SKM-1 treated with dmso at 0.1 percent for 144 hours (cell line): ENCODE data around the gene MIX23.

Experiments
- DNase-seq: peaks from one replicate; lab custom pipeline; 2025; ENCODE audit not compliant: unreplicated experiment; lab: John Stamatoyannopoulos, UW

The MIX23 gene

DNA sequence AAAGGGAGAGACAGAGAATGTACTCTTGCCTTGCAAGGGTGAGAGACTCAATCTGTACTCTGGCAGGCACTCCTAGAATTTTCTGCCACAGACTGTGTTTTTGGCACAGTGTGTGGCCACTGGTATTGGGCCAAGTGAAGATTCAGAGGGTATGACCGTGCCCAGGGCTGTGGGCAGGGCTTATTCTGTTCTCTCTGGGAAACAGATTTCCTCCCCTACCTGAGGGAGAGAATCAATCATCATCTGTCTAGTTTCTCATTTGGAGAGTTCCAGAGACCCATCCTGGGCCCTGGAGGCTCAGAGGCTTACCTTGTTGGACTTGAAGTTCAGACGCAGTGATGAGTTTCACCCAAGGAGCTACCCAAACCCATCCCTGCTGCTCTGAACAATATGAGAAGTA, 29.8 kb downstream of the MIX23 start:
- DNase-seq = no peak

DNA sequence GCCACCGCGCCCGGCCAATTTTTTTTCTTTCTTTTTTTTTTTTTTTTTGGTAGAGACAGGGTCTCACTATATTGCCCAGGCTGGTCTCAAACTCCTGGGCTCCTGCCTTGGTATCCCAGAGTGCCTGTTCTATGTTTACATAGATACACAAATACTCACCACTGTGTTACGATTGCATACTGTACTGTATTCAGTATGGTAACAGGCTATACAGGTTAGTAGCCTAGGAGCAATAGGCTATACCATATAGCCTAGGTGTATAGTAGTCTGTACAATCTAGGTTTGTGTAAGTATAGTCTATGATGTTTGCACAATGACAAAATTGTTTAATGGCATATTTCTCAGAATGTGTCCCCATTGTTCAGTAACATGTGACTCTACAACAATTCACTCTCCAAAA, 31.4 kb downstream of the MIX23 start:
- no peak for DNase-seq

DNA sequence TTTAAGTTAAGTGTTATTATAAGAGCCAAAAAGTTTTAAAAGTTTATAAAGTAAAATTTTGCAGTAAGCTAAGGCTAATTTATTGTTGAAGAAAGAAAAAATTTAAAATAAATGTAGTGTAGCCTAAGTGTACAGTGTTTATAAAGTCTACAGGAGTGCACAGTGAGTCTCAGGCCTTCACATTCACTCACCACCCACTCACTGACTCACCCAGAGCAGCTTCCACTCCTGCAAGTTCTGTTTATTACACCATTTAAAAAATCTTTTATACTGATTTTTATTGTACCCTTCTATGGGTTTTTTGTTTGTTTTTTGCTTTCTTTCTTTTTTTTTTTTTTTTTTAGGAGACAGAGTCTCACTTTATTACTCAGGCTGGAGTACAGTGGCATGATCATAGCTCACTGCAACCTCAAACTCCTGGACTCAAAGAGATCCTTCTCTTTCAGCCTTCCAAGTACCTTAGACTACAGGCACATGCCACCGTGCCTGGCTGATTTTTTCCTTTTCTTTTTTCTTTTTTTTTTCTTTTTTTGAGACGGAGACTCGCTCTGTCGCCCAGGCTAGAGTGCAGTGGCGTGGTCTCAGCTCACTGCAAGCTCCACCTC, 32.1 kb downstream of the MIX23 start:
- no peak for DNase-seq

DNA sequence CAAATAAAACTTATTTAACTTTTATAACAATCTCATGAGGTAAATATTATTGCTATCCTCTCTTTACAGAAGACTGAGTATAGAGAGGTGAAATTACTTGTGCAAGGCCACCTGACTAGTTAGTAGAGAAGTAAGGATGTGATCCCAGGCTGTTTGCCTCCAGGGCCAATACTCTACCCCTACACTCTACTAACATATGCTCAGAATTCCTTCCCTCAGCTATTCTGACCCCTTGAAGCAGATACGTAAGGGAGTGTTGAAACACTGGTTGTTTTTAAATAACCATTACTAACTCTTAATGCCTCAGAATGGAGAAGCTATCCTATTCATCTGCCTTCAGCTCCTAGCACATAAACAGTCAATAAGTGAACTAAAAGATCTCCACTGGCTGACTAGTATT, 33.9 kb downstream of the MIX23 start:
- DNase-seq = no peak

DNA sequence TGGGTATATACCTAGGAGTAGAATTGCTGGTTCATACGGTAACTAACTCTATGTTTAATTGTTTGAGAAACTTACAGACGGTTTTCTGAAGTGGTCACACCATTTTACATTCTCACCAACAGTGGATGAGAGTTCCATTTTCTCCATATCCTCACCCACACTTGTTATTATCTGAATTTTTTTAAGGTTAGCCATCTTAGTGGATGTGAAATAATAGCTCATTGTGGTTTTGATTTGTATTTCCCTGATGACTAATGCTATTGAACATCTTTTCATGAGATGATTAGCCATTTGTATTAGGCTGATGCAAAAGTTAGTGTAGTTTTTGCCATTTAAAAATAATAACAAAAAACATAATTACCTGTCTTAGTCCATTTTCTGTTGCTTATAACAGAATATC, 39.4 kb downstream of the MIX23 start:
- DNase-seq = no peak

DNA sequence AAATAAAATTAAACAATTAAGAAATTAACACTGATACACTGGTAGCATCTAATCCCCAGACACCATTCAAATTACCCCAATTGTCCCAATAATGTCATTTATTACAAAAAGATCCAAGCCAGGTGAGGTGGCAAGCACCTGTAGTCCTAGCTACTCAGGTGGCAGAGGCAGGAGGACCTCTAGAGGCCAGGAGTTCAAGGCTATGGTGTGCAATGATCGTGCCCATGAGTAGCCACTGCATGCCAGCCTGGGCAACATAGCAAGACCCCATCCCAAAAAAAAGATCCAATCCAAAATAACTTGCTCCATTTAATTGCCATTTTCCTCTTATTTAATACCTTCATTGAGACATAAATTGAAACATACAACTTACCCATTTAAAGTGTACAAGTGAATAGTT, 40.2 kb downstream of the MIX23 start:
- DNase-seq = no peak

DNA sequence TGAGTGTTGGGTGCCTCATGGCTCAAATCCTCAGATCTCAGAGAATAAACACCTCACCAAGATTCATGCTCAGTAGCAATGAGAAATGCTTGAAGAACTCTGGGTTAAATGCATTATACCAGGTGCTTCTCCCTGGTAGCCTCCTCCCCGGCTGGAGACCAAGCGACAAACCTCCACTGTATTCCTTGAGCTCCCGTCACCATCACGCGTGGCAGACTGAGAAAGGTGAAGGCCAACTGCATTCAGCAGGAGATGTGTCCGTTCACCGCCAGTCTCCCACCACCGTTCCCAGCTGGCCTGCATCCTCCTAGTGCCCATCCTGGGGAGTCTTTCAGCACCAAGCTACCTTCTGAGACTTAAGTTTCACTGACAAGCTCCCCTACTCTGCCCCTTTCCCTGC, 50.5 kb downstream of the MIX23 start:
- DNase-seq = no peak

DNA sequence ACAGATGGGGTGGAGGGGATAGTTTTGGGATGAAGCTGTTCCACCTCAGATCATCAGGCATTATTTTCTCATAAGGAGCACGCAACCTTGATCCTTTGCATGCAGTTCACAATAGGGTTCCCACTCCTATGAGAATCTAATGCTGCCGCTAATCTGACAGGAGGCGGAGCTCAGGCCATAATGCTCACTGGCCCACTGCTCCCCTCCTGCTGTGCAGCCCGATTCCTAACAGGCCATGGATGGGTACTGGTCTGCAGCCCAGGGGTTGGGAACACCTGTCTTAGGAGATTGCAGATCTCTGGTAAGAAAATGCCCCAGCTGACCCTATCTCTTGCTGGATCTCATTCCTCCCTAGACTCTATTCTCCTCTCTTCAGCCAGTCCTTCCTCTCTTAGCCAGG, 51.1 kb downstream of the MIX23 start:
- DNase-seq = no peak

DNA sequence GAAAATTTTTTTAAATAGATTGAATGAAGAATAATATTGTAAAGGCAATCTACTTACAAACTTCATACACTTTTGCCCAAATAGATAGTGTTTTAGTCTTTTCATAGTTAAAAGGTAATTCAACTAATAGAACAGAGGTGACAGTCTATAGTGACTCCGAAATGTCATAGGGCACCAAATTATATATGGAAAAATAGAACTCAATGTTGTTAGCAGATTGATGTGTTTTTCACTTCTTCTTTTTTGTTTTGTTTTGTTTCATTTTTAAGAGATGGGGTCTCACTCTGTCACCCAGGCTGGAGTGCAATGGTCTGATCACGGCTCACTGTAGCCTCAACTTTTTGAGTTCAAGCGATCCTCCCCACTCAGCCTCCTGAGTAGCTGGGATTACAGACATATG, 57.3 kb downstream of the MIX23 start:
- no peak for DNase-seq

DNA sequence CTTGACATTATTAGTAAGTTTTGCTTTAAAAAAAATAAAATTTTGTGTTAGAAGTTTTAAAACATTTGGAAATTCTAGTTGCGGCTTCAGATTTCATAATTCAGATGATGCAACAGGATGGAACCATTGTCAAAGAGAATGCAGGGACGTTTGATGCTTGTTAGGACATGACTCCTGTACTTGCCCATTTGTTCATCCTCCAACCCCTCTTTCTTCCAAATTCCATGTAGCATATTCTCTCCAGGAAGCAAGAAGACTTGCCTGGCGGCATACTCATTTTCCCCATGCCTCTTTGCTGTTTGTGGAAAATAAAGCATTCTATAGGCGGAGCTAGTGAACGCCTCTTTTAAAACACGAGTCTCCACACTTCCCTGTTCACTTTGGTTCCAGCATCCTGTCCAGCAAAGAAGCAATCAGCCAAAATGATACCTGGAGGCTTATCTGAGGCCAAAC, 58.1 kb downstream of the MIX23 start, which contains the start of gene CSTA:
Gene CSTA (plus strand): TSS at position 378 of the 453 bp plus-strand sequence. CDS start 45 bp downstream, at position 423.
- peak; percentile 77 for DNase-seq

DNA sequence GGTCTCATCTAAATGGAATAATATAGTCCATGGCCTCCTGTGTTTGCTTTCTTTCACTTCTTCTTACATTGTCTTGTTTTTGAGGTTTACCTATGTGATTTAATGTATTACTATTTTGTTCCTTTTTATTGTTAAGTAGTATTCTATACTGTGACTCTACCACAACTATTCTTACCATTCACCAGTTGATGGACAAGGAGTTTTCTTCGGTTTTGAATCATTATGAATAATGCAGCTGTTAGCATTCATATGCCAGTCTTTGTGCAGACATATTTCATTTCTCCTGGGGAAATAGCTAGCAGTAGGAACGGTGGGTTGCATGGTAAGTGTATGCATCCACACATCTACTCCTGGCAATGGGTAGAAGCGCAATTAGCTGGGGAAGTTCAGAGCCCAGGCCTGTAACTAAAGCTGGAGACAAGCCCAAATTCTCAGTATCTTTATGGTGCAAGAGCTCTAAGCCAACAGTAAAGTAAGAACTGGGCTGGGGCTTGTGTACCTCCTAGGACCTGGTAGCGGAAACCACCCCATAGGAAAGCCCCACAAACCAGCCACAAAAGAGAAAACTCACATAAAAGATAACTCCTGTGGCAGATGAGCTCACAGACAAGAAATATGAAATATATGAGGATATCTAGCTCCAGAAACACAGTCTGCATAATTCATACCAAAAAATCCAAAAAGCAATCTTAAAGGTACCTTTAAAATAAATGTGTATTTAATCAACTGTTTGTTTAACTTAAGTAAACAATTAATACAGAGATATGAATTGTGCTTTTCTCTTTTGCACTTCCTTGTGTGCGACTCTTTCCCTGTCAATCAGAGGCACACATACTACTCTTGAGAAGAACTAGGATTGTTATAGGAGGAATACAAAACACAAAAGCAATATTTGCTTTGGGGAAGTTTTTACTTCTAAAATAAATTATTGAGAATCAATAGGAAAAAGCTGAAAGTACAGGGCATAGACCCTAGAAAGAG, 60.6 kb downstream of the MIX23 start:
- DNase-seq = peak; percentile 76

DNA sequence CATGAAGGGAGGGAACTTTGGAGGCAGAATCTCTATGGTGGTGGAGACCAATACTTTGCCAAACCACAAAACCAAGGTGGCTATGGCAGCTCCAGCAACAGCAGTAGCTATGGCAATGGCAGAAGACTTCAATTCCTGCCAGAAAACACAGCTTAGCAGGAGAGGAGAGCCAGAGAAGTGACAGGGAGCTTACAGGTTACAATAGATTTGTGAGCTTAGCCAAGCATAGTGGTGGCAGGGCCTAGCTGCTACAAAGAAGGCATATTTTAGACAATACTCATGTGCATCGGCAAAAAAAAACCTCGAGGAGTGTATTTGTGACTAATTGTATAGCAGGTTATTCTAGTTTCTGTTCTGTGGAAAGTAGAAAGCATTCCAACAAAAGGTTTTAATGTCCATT, 64.4 kb downstream of the MIX23 start:
- DNase-seq = no peak

DNA sequence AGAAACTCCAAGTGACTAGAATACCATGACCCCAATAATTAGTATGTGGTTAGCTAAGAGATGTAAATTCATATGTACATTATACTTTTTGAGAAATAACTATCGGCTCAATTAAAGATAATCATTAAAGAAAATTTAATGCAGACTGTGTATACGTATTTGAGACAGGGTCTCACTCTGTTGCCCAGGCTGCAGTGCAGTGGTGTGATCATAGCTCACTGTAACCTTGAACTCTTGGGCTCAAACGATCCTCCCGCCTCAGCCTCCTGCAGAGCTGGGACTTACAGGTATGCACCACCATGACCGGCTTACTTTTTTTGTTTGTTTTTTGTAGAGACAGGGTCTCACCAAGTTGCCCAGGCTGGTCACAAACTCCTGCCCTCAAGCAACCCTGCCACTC, 66.7 kb downstream of the MIX23 start:
- DNase-seq = no peak

DNA sequence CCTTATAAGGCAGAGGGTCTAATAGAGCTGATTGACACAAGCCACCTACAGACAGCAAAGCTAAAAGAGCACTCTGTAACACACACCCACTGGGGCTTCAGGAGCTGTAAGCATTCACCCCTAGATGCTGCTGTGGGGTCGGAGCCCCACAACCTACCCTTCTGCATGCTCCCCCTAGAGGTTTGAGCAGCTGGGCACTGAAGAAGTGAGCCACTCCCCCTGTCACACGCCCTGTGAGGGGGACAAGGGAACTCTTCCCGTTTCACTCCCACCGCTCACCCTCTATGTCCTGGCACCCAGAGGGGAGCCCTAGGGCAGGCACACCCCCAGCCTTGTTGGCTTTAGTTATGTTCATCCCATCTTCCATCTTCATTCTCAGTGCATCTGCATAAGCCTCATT, 67.4 kb downstream of the MIX23 start:
- no peak for DNase-seq

DNA sequence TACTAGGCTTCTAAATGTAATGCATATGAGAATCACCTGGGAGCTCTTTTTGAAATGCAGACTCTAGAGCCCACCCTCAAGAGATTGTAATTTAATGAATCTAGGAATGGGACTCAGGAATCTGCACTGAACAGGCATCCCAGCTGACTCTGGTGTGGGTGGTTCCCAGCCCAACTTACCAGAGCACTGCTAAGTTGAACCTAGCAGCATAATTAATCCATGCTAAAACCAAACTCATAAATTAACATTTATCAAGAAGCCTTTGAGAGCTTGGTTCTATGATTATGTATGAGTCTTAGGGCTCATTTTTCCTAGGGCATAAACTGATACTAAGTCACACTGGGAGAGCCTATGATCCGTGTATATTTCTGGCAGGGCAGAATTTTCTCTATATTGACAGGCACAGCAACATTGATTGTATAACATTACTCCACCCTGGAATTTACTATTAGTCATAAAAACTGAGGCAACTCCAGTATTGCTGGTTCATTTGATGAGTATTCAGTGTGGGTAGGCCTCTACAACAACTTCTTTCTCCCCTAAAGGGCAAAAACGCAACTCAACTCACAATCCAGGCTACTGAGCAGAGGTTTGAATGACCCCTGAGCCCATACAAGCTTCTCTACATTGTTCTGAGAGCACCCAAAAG, 68.7 kb downstream of the MIX23 start:
- no peak for DNase-seq

DNA sequence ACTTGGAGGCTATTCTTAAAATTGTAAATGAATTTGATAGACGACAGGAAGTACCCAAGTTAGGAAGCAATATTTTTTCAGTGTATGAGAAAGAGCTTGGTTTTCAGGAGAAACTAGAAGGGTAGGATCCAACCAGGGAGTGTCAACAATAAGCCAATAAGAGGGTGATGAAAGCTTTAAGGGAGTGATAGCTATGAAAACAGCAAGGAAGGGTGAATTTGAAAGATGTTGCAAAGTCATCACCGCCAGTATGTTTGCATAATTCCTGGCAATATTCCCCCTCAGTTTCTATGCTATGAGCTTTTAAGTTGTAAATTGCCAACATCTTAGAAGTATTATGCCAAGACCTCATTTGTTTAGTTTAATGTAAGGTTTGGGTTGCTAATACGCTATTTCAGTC, 69.8 kb downstream of the MIX23 start:
- DNase-seq = peak; percentile 57

DNA sequence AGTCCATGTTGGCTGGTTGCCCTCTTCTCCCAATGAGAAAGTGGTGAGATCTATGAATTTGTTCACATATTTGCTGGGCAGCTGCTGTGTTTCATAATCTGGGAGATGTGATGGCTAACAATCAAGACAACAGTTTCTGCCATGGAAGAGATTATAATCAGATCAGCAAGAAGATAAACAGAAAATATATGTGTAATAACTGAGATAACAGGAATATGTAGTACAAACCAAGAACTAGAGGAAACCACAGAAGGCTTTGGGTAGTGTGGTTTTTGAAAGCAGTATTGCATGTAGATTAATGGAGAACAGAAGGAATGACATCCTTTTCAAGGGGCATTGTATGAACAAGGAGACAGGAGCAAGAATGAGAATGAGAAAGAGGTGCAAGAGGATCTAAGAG, 70.2 kb downstream of the MIX23 start:
- DNase-seq = peak; percentile 57

DNA sequence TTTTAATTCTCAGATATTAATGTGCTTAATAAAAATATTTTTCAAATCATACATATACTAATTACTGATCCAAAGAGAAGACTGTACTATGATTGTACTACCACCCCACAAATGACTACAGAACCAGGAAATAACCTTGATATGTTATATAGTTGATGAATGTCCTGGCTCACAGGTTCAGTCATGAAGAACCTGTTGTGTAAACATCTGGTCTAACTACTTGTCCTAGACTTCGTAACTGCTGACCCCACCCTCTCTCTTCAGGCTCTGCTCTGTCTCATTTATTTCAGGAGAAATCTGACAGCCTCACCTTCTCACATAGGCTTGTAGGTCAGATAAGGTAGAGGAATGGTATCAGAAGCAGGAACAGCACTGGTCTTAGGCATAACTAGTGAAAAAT, 72.7 kb downstream of the MIX23 start:
- no peak for DNase-seq
